GM12875 (cell line): ENCODE measurements around the gene CCDC85C.
A peak's percentile ranks its signal among the peaks of the same experiment; 100 is the strongest.

Source experiments
- H3K4me3 ChIP-seq: one replicate; pipeline ENCODE4 v1.5.1; 2011; ENCODE audit warnings: low read depth, low read length, control low read depth
- TF ChIP-seq, protein P1 (sequence below): IDR thresholded peaks from 2 replicates; pipeline ENCODE4 v1.5.1; 2011; ENCODE audit warnings: low read depth, mild to moderate bottlenecking, control low read depth, inconsistent platforms, low read length, moderate library complexity, borderline replicate concordance; ENCODE audit not compliant: insufficient read depth

Gene CCDC85C

DNA sequence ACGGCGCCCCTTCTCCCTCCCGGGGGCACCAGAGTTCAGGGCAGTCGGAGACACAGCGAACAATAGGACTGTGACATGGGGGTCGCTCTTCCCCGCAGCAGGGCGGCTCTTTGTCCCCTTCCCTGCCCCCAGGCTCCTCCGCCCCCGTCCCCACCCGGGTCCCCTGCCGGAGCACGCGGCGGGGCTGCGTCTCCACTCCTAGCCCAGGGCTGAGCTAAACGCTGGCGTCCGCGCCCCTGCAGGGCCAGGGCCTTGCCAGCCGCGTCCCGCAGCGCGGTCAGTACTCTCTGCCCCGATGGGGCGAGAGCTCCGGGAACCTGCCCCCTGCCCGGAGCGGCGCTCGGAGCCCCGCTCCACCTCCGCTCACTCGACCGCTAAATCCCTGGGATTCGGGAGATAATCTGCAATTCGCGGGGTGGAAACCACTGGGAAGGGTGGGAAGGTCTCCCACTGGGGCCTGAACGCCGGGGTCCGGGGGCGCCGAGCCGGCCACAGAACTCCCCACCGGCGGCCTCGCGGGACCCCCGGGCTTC is 825 bp upstream of the CCDC85C start:
- TF ChIP-seq, protein P1, sequence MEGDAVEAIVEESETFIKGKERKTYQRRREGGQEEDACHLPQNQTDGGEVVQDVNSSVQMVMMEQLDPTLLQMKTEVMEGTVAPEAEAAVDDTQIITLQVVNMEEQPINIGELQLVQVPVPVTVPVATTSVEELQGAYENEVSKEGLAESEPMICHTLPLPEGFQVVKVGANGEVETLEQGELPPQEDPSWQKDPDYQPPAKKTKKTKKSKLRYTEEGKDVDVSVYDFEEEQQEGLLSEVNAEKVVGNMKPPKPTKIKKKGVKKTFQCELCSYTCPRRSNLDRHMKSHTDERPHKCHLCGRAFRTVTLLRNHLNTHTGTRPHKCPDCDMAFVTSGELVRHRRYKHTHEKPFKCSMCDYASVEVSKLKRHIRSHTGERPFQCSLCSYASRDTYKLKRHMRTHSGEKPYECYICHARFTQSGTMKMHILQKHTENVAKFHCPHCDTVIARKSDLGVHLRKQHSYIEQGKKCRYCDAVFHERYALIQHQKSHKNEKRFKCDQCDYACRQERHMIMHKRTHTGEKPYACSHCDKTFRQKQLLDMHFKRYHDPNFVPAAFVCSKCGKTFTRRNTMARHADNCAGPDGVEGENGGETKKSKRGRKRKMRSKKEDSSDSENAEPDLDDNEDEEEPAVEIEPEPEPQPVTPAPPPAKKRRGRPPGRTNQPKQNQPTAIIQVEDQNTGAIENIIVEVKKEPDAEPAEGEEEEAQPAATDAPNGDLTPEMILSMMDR, result no peak
- H3K4me3 ChIP-seq, result peak overlapping the region; percentile 48

DNA sequence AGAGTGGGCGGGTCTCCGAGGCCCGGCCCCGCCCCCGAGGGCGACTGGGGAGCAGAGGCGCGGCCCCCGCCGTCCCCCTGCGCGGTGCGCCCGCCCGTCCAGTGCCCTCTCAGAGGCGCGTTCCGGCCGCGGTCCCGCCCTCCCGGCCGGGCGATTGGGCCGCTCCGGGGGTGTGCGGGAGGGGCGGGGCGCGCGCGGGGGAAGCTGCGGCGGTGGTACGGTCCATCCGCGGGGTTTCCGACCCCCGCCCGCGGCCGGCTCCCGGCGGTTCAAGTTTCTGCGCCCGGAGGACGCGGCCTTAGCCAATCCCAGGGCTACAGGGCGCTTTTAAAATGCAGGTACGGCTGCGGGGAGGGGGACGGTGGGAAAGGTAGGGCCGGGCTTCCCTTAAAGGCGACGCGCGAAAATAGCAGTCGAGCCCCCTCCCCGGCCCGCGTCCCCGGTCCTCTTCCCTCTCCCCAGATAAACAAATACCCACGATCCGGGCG is 315 bp upstream of the CCDC85C start:
- TF ChIP-seq, protein P1, result no peak
- peak overlapping the region; percentile 48 for H3K4me3 ChIP-seq

DNA sequence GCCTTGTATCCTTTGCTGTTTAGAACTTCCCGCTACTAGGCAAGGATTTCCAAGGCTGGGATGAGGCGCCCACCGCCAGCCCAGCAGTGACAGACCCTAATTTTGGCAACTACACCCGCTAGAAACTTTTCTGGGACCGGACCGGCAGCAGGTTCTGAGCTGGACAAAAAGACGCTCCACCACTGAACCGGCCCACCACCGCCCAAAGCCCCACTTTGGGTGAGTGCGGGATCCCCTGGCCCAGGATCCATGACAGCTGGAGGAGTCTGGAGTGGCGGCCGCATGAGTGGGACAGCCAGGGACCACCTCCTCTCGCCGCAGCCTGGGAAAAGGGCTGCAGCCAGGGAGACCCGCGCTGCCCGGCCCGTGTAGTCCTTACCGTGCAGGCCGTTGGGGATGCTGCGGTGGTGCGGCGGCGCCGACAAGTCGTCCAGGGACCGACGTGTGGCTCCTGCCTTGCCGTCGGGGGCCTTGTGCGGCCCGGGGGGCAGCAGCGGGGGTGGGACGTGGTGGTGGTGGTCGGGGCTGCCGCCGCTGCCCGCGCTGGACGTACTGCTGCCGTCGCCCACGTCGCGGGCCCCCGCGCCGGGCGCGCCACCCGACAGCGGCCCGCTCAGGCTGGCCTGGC is 1.1 kb downstream of the CCDC85C start:
- TF ChIP-seq, protein P1, result no peak
- no peak overlapping the region for H3K4me3 ChIP-seq

DNA sequence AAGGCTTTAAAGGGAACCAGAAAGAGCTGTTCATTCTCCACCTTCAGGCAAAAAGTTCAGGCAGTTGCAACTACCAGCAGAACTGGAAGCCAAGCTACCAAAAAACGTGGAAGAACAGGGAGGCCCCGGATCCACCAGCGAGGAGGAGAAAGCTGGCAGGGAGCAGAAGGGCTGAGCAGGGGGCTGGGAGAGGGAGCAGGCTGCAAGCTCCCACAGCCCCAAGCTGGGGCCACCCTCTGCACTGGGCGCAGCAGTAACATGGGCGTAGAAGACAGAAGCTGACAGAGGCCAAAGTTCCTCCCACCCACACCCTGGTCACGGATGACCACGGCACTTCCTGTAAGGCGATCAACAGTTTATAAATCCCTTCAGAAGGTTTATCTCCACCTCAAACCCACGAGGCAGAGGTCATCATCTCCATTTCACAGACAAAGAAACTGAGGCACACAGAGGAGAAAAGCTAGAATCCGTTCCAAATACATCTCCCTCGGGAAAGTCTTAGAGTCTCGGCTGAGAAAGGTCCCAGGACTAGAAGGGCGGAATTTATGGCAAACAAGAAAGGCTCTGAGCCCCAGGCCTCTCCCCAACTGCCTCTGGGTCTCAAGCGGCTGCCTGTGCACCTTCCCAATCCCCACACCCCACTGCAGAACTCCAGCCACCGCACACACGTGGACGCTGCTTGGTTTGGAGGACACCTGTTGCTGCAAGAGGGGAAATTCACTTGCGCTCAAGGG is 1.8 kb downstream of the CCDC85C start:
- H3K4me3 ChIP-seq, result no peak overlapping the region
- TF ChIP-seq, protein P1, result no peak

DNA sequence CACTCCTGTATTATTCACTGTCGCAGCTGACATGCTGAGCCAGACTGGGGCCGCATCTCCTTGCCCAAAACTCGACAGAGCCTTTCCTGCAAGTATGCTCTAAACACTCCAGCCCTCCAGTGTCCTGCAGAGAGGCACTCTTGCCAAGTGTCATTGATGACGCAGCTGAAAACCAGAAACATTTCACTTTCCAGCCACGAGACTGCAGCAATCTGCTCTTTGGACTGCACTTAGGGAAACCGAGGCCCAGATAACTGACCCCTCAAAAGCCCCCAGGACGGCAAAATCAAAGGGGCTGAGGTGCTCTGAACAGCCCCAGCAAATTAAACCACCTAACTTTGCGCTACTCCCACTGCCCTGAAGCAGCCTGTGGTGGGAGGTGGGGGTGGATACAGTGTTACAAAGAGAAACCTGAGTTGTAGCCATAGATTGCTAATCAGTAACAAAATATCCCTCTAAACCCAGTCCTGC is 2.6 kb downstream of the CCDC85C start:
- TF ChIP-seq, protein P1, result no peak
- H3K4me3 ChIP-seq, result no peak overlapping the region

DNA sequence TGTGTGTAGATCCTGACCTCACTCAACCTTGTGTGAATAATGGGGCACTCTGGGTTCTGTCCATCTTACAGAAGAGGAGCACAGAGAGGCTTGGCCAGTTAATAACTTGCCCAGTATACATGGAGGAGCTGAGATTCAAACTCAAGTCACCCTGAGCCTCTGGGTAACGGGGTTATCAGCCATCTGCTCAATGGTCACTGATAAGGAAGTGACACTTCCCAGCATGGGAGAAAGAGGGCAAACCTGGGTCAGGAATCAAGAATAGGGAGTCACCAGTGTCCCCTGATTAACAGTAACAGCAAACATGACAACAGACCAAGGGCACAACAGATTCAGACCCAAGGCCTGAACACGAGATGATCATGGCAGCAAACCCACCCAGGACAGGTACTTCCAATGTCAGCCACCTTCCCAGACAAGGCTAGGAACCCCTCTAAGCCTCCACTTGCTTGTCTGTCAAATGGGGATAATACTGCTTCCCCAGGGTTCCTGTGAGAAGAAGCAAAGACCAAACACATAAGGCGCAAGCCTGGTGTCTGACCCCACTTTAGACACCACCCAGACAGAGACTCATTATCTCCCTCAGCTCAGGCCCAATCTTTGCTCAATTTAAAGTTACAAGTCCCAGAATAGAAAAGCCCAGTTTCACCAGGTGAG is 3.6 kb downstream of the CCDC85C start:
- TF ChIP-seq, protein P1, result no peak

DNA sequence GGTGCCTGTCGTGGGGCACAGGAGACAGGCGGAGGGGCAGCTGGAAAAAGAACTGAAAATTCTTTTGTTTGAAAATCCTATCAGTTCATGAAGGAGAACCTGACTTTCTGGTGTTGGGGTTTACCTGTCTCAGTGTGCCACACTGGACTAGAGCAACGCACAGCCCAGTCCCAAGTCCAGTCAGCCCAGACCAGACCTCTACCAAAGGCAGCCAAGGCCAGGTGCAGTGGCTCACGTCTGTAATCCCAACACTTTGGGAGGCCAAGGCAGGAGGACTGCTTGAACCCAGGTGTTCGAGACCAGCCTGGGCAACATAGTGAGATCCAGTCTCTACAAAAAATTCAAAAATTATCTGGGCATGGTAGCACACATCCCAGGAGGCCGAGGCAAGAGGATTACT is 4.6 kb downstream of the CCDC85C start:
- TF ChIP-seq, protein P1, result no peak
- H3K4me3 ChIP-seq, result no peak overlapping the region

More for the DNA sequence above, 3.6 kb downstream of the CCDC85C start:
- H3K4me3 ChIP-seq, result no peak overlapping the region
